ENCODE data around the gene SERPINF2.
"Not testable (repeated sequence)": the region's sequence is repeated elsewhere in the genome, so short reads cannot be mapped to it uniquely, and the experiment has no call there.

SERPINF2 gene

DNA sequence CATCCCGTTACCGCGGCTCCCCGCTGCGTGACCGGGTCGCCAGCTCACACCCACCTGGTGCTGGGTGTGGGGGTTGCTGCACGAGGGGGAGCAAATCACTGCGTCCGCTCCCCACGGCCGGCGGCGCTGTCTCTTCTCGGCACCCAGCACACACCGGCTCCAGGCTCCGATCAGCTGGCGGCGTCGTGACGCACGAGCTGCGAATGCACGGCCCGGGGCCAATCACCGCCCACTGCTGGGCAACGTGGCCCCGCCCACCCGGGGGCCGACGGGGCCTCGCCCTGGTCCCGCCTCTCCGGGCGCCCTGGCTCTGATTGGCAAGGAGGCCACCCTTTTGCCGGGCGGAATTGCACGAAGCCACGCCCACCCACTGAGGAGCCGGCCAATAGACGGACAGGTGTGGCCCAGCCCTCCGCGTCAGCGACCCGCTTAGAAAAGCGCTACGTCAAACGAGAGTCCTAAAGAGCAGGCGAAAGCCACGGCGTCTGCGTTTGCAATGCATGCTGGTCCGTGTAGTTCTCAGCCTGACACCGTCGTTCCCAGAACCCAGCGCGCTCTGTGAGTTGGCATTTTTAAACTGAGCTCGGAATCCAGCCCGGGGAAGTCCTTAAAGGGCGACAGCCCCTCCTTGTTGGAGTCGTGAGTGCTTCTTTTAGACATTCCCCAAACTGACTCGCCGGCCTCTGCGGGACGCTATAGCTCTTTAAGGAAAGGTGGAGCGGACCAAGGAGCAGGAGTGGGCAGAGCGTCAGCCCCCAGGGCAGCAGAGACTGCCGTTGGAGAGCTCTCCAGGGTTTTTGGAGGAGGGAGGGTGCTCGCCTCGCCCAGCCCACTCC, 26.4 kb upstream of the SERPINF2 start:
- peak overlapping the region; percentile 99 for H3K27ac ChIP-seq (ENCODE audit: insufficient read depth, low read depth, low read length, poor library complexity, severe bottlenecking)
- no peaks in the 10 kb centered on the region for H3K36me3 ChIP-seq (ENCODE audit: control insufficient read depth, insufficient read depth, low read length)
- no peaks in the 10 kb centered on the region for H3K9me3 ChIP-seq (ENCODE audit: control insufficient read depth, low read length)
- peaks cover 7% of the 10 kb centered on the region for H3K27me3 ChIP-seq (ENCODE audit: control insufficient read depth, insufficient read depth, low read length, poor library complexity, severe bottlenecking)
- H3K4me3 ChIP-seq (ENCODE audit: insufficient read depth, low read depth, low read length), result peak overlapping the region; percentile 86
- 0% methylated on average over 70 of the region's 70 CpGs for WGBS, 2 experiments
- peaks cover 24% of the 10 kb centered on the region for H3K4me1 ChIP-seq (ENCODE audit: control insufficient read depth, insufficient read depth, low read length)

DNA sequence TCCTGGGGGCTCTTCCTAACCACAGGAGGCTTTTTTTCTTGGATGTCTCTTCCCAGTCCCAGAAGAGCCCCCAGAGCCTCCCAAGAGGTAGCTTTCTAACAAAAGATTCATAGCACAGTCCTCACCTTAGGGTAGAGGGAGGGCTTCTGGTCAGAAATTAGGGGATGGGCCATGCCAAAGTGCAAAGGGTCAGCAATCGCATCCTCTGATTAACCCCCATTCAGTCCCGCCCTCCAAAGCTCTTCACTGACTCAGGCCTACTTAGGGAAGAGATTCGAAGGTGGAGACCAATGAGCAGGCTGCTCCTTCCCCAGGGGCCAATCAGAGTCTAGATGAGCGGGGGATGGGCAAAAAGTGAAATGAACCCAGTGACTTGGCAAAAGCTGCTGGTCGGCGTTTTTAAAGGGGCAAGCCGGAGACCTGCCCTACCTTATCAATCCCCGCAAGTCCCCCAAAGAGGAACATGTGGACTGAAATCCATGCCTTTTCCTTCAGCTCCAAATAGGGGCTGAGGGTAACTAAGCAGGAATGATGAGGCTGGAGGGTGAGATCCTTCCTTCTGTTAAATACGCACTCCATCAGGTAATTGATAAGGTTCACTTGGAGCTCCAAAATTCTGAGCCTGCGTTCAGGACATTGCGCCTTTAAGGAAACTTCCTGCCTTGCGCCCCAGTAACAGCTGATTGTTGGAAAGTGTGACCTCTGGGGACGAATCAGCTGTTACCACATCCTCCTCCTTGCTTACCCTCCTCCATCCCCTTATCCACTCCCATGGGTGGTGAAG, 25.6 kb upstream of the SERPINF2 start:
- WGBS, 2 experiments, result 0 to 1% methylated on average over 12 of the region's 13 CpGs
- Histone ChIP-seq H3K27me3 (ENCODE audit: control insufficient read depth, insufficient read depth, low read length, poor library complexity, severe bottlenecking) (peaks cover 3% of the 10 kb centered on the region), H3K36me3 (ENCODE audit: control insufficient read depth, insufficient read depth, low read length) (no peaks in the 10 kb centered on the region), H3K4me3 (ENCODE audit: insufficient read depth, low read depth, low read length) (peak overlapping the region; percentile 86), H3K27ac (ENCODE audit: insufficient read depth, low read depth, low read length, poor library complexity, severe bottlenecking) (peak overlapping the region; percentile 99), H3K9me3 (ENCODE audit: control insufficient read depth, low read length) (no peaks in the 10 kb centered on the region), H3K4me1 (ENCODE audit: control insufficient read depth, insufficient read depth, low read length) (peaks cover 24% of the 10 kb centered on the region)

DNA sequence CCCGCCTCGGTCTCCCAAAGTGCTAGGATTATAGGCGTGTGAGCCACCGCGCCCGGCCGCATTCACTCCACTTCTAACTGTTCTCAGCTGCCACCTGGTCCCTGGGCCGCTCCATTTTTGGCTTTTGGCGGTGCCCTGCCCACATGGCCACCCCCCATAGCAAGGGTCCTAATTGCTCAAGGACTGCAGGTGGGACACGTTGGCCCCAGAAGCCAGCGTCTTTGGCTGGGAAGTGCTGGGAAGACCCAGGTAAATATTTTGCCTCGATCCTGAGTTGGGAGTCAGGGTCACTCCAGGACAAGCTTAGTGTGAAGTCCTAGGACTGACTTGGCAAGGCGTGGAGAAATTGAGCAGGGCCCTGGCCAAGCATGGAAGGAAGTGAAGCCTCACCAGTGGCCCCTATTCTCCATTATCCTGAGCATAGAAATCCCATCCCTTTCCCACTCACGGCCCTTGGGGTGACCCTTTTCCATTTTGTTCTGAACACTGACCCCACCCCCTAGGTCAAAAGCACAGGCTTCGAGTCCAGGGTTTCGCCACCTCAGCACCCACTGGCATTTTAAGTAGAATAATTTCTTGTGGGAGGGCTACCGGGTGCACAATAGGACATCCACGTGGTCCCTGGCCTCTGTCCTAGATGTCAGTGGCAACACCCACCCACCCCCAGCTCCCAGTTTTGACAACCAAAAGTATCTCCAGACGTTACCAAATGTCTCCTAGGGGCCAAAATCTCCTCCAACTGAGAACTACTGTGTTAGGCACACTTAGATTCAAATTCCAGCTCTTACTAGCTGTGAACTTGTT, 24.1 kb upstream of the SERPINF2 start:
- H3K4me1 ChIP-seq (ENCODE audit: control insufficient read depth, insufficient read depth, low read length), result peaks cover 23% of the 10 kb centered on the region
- H3K27me3 ChIP-seq (ENCODE audit: control insufficient read depth, insufficient read depth, low read length, poor library complexity, severe bottlenecking), result peaks cover 3% of the 10 kb centered on the region
- no peaks in the 10 kb centered on the region for H3K36me3 ChIP-seq (ENCODE audit: control insufficient read depth, insufficient read depth, low read length)
- H3K4me3 ChIP-seq (ENCODE audit: insufficient read depth, low read depth, low read length), result no peak overlapping the region
- no peaks in the 10 kb centered on the region for H3K9me3 ChIP-seq (ENCODE audit: control insufficient read depth, low read length)
- 87 to 90% methylated on average over 19 of the region's 19 CpGs for WGBS, 2 experiments
- H3K27ac ChIP-seq (ENCODE audit: insufficient read depth, low read depth, low read length, poor library complexity, severe bottlenecking), result no peak overlapping the region

DNA sequence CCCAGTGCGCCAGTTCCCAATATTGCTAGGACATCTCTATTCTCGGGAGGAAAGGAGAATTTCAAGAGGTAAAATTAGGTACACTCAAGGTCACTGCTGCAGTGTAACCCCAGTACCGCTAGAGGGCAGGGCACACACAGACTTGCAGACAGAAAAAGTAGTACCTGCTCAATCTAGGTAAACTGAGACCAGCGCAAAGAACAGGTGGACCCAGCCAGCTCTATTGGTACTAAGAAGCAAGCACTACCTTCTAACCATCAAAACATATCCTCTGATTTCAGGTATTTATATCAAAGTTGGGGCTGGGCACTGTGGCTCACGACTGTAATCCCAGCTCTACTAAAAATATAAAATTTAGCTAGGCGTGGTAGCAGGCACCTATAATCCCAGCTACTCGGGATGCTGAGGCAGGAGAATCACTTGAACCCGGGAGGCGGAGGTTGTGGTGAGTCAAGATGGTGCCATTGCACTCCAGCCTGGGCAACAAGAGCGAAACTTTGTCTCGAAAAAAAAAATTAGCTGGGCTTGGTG, 21.8 kb upstream of the SERPINF2 start:
- Histone ChIP-seq H3K4me1 (ENCODE audit: control insufficient read depth, insufficient read depth, low read length) (peaks cover 9% of the 10 kb centered on the region), H3K36me3 (ENCODE audit: control insufficient read depth, insufficient read depth, low read length) (no peaks in the 10 kb centered on the region)
- WGBS, 2 experiments, result 55 to 57% methylated on average over 11 of the region's 11 CpGs

DNA sequence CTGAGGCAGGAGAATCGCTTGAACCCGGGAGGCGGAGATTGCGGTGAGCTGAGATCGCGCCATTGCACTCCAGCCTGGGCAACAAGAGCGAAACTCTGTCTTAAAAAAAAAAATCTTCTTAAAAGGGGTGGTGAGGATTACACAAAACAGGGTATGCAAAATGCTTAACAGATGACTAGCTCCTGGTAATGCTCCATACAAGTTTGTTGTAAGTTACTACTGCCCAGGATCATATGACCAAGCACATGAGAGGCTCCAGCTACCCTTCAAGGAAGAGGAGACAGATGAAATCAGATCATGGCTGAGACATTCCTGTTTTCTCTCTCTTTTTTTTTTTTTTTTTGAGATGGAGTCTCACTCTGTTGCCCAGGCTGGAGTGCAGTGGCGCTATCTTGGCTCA, 20.6 kb upstream of the SERPINF2 start:
- H3K27ac ChIP-seq (ENCODE audit: insufficient read depth, low read depth, low read length, poor library complexity, severe bottlenecking); H3K4me1 ChIP-seq (ENCODE audit: control insufficient read depth, insufficient read depth, low read length): not testable (repeated sequence)
- 95 to 96% methylated on average over 8 of the region's 8 CpGs for WGBS, 2 experiments

More for the DNA sequence above, 21.8 kb upstream of the SERPINF2 start:
- Histone ChIP-seq H3K27me3 (ENCODE audit: control insufficient read depth, insufficient read depth, low read length, poor library complexity, severe bottlenecking) (no peaks in the 10 kb centered on the region), H3K4me3 (ENCODE audit: insufficient read depth, low read depth, low read length) (no peak overlapping the region), H3K9me3 (ENCODE audit: control insufficient read depth, low read length) (no peaks in the 10 kb centered on the region), H3K27ac (ENCODE audit: insufficient read depth, low read depth, low read length, poor library complexity, severe bottlenecking) (no peak overlapping the region)

DNA sequence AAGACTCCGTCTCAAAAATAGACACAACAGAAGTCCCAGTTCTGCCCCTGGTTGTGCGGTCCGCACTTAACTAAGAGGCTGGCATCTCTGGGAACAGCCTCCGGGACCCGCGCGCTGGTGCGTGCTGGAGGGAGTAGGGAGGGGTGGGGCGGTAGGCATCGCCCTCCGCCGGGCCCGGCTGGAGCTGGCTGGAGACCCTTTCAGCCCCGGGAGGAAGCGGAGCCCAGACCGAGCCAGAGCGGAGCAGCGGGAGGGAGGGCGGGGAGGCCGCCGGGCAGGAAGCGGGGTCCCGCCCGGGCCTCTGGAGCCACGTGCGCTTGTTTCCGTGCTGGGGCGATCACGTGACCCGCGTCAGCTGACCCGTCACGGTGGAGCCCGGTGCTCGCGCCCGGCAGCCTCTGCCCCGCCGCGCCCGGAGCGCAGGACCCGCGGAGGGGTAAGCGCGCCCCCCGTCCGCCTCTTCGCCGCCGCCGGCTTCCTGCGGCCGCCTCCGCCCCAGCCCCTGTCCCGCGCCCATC, 18.3 kb upstream of the SERPINF2 start, which contains the start of gene WDR81:
Gene WDR81 (plus strand): TSS at position 354 of the 518 bp plus-strand sequence. CDS start 256 bp downstream, outside the sequence.
- WGBS, 2 experiments, result 1% methylated on average over 57 of the region's 57 CpGs
- no peak within 1 kb of the TSS for H3K27ac ChIP-seq (ENCODE audit: insufficient read depth, low read depth, low read length, poor library complexity, severe bottlenecking)

More for the DNA sequence above, 20.6 kb upstream of the SERPINF2 start:
- not testable (repeated sequence) for H3K9me3 ChIP-seq (ENCODE audit: control insufficient read depth, low read length); H3K27me3 ChIP-seq (ENCODE audit: control insufficient read depth, insufficient read depth, low read length, poor library complexity, severe bottlenecking); H3K36me3 ChIP-seq (ENCODE audit: control insufficient read depth, insufficient read depth, low read length); H3K4me3 ChIP-seq (ENCODE audit: insufficient read depth, low read depth, low read length)

DNA sequence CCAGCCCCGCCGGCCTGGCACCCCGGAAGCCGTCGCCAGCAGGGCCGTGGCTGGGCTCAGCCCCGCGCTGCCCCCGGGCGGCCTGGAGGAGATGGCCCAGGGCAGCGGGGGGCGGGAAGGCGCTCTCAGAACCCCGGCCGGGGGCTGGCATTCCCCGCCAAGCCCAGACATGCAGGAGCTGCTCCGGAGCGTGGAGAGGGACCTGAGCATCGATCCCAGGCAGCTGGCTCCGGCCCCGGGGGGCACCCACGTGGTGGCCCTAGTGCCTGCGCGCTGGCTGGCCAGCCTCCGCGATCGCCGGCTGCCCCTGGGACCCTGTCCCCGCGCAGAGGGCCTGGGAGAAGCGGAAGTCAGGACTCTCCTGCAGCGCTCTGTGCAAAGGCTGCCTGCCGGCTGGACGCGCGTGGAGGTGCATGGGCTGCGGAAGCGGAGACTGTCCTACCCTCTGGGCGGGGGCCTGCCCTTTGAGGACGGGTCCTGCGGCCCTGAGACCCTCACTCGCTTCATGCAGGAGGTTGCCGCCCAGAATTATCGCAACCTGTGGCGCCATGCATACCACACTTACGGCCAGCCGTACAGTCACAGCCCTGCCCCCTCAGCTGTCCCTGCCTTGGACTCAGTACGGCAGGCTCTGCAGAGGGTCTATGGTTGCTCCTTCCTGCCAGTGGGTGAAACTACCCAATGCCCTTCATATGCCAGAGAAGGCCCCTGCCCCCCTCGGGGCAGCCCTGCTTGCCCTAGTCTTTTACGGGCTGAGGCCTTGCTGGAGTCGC, 17.6 kb upstream of the SERPINF2 start:
- no peak overlapping the region for H3K27ac ChIP-seq (ENCODE audit: insufficient read depth, low read depth, low read length, poor library complexity, severe bottlenecking)
- no peaks in the 10 kb centered on the region for H3K27me3 ChIP-seq (ENCODE audit: control insufficient read depth, insufficient read depth, low read length, poor library complexity, severe bottlenecking)
- no peaks in the 10 kb centered on the region for H3K9me3 ChIP-seq (ENCODE audit: control insufficient read depth, low read length)
- WGBS, 2 experiments, result 32% methylated on average over 51 of the region's 51 CpGs
- H3K36me3 ChIP-seq (ENCODE audit: control insufficient read depth, insufficient read depth, low read length), result no peaks in the 10 kb centered on the region
- peaks cover 4% of the 10 kb centered on the region for H3K4me1 ChIP-seq (ENCODE audit: control insufficient read depth, insufficient read depth, low read length)
- H3K4me3 ChIP-seq (ENCODE audit: insufficient read depth, low read depth, low read length), result peak overlapping the region; percentile 66

More for the DNA sequence above, 18.3 kb upstream of the SERPINF2 start, which contains the start of gene WDR81:
- no peaks in the 10 kb centered on the region for H3K27me3 ChIP-seq (ENCODE audit: control insufficient read depth, insufficient read depth, low read length, poor library complexity, severe bottlenecking)
- peak within 1 kb of the TSS; percentile 66 for H3K4me3 ChIP-seq (ENCODE audit: insufficient read depth, low read depth, low read length)
- H3K9me3 ChIP-seq (ENCODE audit: control insufficient read depth, low read length), result no peaks in the 10 kb centered on the region
- H3K4me1 ChIP-seq (ENCODE audit: control insufficient read depth, insufficient read depth, low read length), result peaks cover 4% of the 10 kb centered on the region
- no peaks in the 10 kb centered on the region for H3K36me3 ChIP-seq (ENCODE audit: control insufficient read depth, insufficient read depth, low read length)

DNA sequence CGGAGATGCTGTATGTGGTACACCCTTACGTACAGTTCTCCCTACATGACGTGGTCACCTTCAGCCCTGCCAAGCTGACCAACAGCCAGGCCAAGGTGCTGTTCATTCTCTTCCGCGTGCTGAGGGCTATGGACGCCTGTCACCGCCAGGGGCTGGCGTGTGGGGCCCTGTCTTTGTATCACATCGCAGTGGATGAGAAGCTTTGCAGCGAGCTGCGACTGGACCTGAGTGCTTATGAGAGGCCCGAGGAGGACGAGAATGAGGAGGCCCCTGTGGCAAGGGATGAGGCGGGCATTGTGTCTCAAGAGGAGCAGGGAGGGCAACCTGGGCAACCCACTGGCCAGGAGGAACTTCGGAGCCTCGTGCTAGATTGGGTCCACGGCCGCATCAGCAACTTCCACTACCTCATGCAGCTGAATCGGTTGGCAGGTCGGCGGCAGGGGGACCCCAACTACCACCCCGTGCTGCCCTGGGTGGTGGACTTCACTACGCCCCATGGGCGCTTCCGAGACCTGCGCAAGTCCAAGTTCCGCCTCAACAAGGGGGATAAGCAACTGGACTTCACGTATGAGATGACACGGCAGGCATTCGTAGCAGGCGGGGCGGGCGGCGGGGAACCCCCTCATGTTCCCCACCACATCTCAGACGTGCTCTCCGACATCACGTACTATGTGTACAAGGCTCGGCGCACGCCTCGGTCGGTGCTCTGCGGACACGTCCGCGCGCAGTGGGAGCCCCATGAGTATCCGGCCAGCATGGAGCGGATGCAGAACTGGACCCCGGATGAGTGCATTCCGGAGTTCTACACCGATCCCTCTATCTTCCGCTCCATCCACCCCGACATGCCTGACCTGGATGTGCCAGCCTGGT, 16.8 kb upstream of the SERPINF2 start:
- no peak overlapping the region for H3K4me3 ChIP-seq (ENCODE audit: insufficient read depth, low read depth, low read length)
- 95% methylated on average over 54 of the region's 54 CpGs for WGBS, 2 experiments
- peaks cover 4% of the 10 kb centered on the region for H3K4me1 ChIP-seq (ENCODE audit: control insufficient read depth, insufficient read depth, low read length)
- H3K36me3 ChIP-seq (ENCODE audit: control insufficient read depth, insufficient read depth, low read length), result no peaks in the 10 kb centered on the region
- H3K27ac ChIP-seq (ENCODE audit: insufficient read depth, low read depth, low read length, poor library complexity, severe bottlenecking), result no peak overlapping the region
- no peaks in the 10 kb centered on the region for H3K9me3 ChIP-seq (ENCODE audit: control insufficient read depth, low read length)
- no peaks in the 10 kb centered on the region for H3K27me3 ChIP-seq (ENCODE audit: control insufficient read depth, insufficient read depth, low read length, poor library complexity, severe bottlenecking)
